NCI-H2029 (cell line): Measurements from ENCODE around the gene PPP2R2D.
A peak's percentile ranks its signal among the peaks of the same experiment; 100 is the strongest.

Experiments
- DNase-seq: peaks from one replicate; lab custom pipeline; 2025; lab: John Stamatoyannopoulos, UW

The PPP2R2D gene

GRCh38 chr10:131998845-131999681 lies 98.3 kb downstream of the PPP2R2D start:
- DNase-seq = no peak

- DNase-seq = peak; percentile 31
Observed at GRCh38 chr10:132001238-132001972, 100.6 kb downstream of the PPP2R2D start.

GRCh38 chr10:132002004-132002403 lies 101.2 kb downstream of the PPP2R2D start:
- no peak for DNase-seq

GRCh38 chr10:132003282-132003924 lies 102.6 kb downstream of the PPP2R2D start:
- DNase-seq = no peak

- DNase-seq = no peak
Observed at GRCh38 chr10:132004052-132004451, 103.2 kb downstream of the PPP2R2D start.

- no peak for DNase-seq
Observed at GRCh38 chr10:132005147-132005546, 104.3 kb downstream of the PPP2R2D start.

- no peak for DNase-seq
Observed at GRCh38 chr10:132006966-132007365, 106.2 kb downstream of the PPP2R2D start.

GRCh38 chr10:132007681-132008080 lies 106.9 kb downstream of the PPP2R2D start:
- DNase-seq = no peak
